ENCODE data around the gene FRMD3.

Gene FRMD3

DNA sequence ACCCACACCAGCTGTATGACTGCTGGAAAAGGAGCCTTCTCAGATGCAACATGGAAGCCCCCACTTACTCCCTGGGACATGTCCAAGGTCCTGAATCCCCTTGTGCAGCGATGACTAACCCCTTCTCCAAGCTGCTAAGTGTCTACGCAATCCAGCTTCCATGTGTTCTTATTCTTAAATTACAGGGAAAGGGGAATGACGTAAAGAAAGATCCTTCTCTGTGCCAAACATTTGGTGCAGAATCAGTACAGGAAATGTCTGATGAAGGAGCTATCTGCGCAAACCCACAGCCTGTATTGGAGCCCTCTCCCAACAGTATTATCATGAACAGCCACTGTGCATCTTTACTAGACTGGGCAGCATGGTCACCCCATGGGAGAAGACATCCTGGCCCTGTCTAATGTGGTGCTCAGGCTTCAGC is 183.2 kb downstream of the FRMD3 start:
- TF ChIP-seq, protein P1, sequence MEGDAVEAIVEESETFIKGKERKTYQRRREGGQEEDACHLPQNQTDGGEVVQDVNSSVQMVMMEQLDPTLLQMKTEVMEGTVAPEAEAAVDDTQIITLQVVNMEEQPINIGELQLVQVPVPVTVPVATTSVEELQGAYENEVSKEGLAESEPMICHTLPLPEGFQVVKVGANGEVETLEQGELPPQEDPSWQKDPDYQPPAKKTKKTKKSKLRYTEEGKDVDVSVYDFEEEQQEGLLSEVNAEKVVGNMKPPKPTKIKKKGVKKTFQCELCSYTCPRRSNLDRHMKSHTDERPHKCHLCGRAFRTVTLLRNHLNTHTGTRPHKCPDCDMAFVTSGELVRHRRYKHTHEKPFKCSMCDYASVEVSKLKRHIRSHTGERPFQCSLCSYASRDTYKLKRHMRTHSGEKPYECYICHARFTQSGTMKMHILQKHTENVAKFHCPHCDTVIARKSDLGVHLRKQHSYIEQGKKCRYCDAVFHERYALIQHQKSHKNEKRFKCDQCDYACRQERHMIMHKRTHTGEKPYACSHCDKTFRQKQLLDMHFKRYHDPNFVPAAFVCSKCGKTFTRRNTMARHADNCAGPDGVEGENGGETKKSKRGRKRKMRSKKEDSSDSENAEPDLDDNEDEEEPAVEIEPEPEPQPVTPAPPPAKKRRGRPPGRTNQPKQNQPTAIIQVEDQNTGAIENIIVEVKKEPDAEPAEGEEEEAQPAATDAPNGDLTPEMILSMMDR (IDR thresholded peaks at IDR 0.05; ENCODE audit: insufficient read depth, missing control alignments), result no peak
- DNase-seq (ENCODE audit: insufficient read length, low spot score), result no peak
- FAIRE-seq, result no peak

DNA sequence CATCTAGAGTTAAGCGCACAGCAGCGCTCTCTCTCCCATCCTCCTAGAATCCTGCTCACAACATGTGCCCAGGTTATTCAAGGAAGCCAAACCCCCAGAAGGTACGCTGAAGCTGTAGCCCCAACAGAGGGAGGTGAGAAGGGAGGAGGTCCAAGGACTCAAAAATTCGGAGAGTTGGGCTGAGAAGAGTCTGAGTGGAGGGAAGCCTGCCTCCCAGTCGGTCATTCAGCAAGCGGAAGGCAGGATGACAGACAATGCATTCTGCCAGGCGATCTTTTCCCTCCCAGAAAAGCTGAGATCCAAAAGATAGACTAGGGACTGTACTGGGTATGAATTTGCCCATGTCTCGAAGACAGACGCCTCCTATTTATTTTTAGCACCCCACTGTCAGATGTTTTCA is 189.2 kb downstream of the FRMD3 start:
- DNase-seq (ENCODE audit: insufficient read length, low spot score) (no peak), FAIRE-seq (no peak)
- TF ChIP-seq, protein P1 (IDR thresholded peaks at IDR 0.05; ENCODE audit: insufficient read depth, missing control alignments), result no peak

DNA sequence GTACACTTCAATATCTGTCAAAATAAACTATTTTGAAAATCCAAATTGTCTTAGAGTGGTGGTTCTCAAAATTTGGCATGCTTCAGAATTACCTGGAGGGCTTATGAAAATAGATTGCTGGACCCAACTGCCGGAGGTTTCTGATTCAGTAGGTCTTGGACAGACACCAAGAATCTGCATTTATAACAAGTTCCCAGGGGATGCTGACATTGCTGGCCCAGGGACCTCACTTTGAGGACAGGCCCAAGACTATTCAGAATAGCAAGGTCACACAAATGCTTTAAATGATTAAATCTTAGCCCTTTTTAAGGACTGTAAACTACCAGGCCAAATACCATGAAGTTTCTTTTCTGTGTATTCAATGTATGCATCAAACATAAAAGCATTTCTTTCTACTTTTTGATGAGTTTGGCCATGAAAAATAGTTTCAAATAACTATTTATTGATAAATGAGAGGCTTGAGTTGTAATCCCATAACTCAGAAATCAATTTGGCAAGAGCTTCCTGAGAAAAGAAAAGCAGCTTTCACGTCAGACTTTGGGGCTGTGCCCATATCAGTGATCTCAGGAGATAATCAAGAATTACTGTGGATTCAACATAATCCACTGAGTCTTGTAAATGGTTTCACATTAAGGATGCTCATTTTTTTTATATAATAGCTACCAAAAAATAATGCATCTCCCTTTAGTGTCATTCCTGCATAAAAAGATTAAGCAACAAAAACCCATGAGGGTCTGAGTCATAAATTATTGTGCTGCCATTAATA is 191.4 kb downstream of the FRMD3 start:
- TF ChIP-seq, protein P1 (IDR thresholded peaks at IDR 0.05; ENCODE audit: insufficient read depth, missing control alignments), result no peak
- FAIRE-seq, result peak; percentile 16
- no peak for DNase-seq (ENCODE audit: insufficient read length, low spot score)

DNA sequence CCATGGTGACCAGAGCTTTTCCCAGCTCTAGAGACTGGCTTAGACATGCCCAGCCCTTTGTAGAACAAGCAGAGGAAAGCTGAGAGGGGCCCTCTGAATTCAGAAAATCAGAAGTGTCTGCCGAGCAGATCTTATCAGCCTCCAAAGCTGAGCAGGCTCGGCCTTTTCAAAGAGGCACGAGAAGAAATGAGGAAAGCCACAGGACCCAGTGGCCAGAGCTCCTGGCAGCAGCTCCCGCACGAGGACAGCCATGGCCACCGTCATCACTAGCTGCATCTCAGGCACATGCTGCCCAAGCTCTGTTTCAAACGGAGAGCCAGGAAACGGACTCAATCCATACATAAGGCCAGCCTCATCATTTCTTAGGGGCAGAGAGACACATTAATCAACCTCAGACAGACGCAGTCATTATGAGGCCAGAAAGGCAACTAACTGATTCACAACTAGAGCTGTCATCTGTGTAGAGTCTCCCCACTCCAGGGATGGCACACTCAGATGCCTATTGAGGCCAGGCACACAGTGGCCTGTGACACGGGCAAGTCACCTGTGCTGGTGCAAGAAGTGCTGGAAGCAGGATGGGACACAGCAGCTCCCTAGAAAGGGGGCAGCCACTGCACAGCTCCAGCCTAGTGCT is 194.7 kb downstream of the FRMD3 start:
- TF ChIP-seq, protein P1 (IDR thresholded peaks at IDR 0.05; ENCODE audit: insufficient read depth, missing control alignments), result no peak
- no peak for DNase-seq (ENCODE audit: insufficient read length, low spot score)
- no peak for FAIRE-seq

DNA sequence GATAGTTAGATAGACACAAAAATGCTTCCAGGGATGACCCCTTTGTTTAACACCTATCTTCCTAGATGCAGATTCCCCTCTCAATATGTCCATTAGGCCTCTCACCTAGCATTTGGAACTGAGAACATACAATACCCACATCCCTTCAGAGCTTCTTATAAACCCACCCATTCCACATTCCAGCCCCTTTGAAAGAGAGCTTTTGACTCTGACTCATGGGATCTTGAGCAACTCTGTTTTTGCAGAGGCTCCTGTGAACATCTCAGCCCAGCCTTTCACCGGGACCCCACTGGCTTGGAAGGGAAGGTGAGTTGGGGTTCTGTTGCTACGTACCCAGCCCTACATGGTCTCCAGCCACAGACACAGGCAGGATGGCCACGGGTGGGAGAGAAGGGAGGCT is 195.5 kb downstream of the FRMD3 start:
- DNase-seq (ENCODE audit: insufficient read length, low spot score) (no peak), FAIRE-seq (no peak)
- TF ChIP-seq, protein P1 (IDR thresholded peaks at IDR 0.05; ENCODE audit: insufficient read depth, missing control alignments), result no peak

DNA sequence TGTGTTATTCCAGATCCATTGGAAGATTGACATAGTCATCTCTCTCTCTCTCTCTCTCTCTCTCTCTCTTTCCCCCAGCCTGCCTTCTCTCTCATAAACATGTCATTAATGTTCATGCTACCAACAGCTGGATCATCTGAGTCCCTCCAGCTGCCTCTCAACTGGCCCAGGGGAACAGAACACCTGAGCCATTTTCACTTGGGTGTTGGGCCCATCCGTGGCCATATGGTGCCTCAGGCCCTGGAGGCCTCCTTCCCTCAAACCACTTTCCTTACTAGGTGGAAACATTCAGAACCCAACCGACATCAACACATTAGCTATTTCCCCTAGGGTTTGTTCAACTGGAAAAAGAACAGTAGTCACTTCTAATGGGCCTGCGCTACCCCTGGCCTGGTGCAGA is 196.2 kb downstream of the FRMD3 start:
- FAIRE-seq (no peak), DNase-seq (ENCODE audit: insufficient read length, low spot score) (no peak)
- TF ChIP-seq, protein P1 (IDR thresholded peaks at IDR 0.05; ENCODE audit: insufficient read depth, missing control alignments), result no peak

DNA sequence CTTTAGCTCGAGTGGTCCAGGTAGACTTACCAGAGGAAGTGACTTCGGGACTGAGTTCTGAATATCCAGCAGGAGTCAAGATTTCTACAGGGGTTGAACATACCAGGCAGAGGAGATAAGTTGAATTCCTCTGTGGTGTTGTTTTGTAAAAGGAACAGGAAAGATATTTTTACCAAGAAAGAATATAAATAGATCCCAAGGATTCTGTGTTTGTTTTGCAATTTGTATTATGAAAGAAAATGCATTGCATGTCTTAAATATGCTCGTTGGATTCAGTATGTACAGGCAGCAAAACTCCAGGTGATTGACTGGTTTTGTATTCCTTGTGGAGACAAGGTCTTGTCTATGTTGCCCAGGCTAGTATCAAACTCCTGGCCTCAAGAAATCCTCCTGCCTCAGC is 197.8 kb downstream of the FRMD3 start:
- DNase-seq (ENCODE audit: insufficient read length, low spot score), result no peak
- TF ChIP-seq, protein P1 (IDR thresholded peaks at IDR 0.05; ENCODE audit: insufficient read depth, missing control alignments), result no peak
- no peak for FAIRE-seq
